Camera-type eye (tissue), 1 donor: ENCODE results near the gene CBLL1. TPM values are rescaled to one million over a fixed set of nuclear protein-coding genes. Genes with fewer than 3 reads are reported as not detected.

ENCODE experiments used
- total RNA-seq: library from RNA; depleted of rRNA; stranded (reverse); fragments of >200 nt; gene quantifications from one replicate; pipeline ENCODE4 v1.2.3, GENCODE V29; 2014

Gene CBLL1
- total RNA-seq: 29.1 TPM

GRCh38 chr7:107743567-107744344 is at the start of gene CBLL1:
Gene CBLL1 (plus strand): TSS chr7:107744142. CDS start chr7:107744164, 22 bp downstream.

GRCh38 chr7:107803009-107803610 is 59.2 kb downstream of the CBLL1 start, which contains the start of gene SLC26A3:
Gene SLC26A3 (minus strand): TSS chr7:107803223. CDS start chr7:107794509, 8,714 bp downstream.

Other genes with a start within 250 kb of the CBLL1 start
- 168 TPM for gene COG5, start 180.2 kb upstream of the CBLL1 start, total RNA-seq
- 14.9 TPM for gene DUS4L, start 180.2 kb upstream of the CBLL1 start, total RNA-seq
- 112 TPM for gene BCAP29, start 163.9 kb upstream of the CBLL1 start, total RNA-seq
- gene SLC26A4, start 83.3 kb upstream of the CBLL1 start, total RNA-seq: 0.60 TPM
- gene SLC26A3, start 59.1 kb downstream of the CBLL1 start, total RNA-seq: not detected
- 124 TPM for gene DLD, start 147.0 kb downstream of the CBLL1 start, total RNA-seq